Ishikawa (cell line): Measurements from ENCODE around the gene NRXN3.

Experiments used
- CEBPB ChIP-seq: IDR thresholded peaks from 2 replicates; pipeline ENCODE4 v1.6.1; 2012
- CREB1 ChIP-seq: IDR thresholded peaks from 2 replicates; pipeline ENCODE4 v1.6.1; 2012; ENCODE audit warnings: low read depth
- EGR1 ChIP-seq: IDR thresholded peaks from 2 replicates; pipeline ENCODE4 v1.6.1; 2012
- EP300 ChIP-seq: IDR thresholded peaks from 2 replicates; pipeline ENCODE4 v1.6.1; 2012; ENCODE audit warnings: borderline replicate concordance
- FOXM1 ChIP-seq: IDR thresholded peaks from 2 replicates; pipeline ENCODE4 v1.6.1; 2012; ENCODE audit warnings: low read depth, borderline replicate concordance
- NFIC ChIP-seq: IDR thresholded peaks from 2 replicates; pipeline ENCODE4 v1.6.1; 2012
- RAD21 ChIP-seq: IDR thresholded peaks from 2 replicates; pipeline ENCODE4 v1.6.1; 2012; ENCODE audit warnings: low read depth
- TAF1 ChIP-seq: IDR thresholded peaks from 2 replicates; pipeline ENCODE4 v1.6.1; 2012; ENCODE audit warnings: low read depth, mild to moderate bottlenecking
- TCF12 ChIP-seq: IDR thresholded peaks from 2 replicates; pipeline ENCODE4 v1.6.1; 2012; ENCODE audit warnings: low read depth
- TEAD4 ChIP-seq: IDR thresholded peaks from 2 replicates; pipeline ENCODE4 v1.6.1; 2012
- YY1 ChIP-seq: IDR thresholded peaks from 2 replicates; pipeline ENCODE4 v1.6.1; 2012; ENCODE audit warnings: low read depth
- ZBTB7A ChIP-seq: IDR thresholded peaks from 2 replicates; pipeline ENCODE4 v1.6.1; 2012; ENCODE audit warnings: low read depth
- TF ChIP-seq, protein P1 (sequence below): IDR thresholded peaks from 2 replicates; pipeline ENCODE4 v1.6.1; 2012
- TF ChIP-seq, protein P2 (sequence below): IDR thresholded peaks from 2 replicates; pipeline ENCODE4 v1.6.1; 2012
- TF ChIP-seq, protein P3 (sequence below): IDR thresholded peaks from 2 replicates; pipeline ENCODE4 v1.6.1; 2012; ENCODE audit warnings: low read depth, mild to moderate bottlenecking

Gene NRXN3

DNA sequence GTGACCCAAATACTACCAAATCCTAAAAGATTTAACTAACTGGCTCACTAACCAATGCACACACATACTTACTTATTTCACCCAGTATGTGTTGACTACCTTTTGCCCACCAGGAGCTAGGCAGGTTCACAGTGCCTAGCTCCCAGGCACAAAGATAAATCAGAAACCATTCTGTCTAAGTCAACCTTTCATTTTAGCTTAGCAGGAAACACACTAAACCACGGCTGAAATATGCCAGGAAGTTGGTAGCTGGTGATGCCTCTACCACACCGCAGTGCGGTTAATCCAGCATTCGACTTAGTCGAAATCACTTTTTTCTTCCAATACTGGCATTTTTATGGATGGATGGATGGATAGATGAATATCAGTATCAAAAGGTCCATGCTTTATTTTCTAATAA lies 1443.5 kb downstream of the NRXN3 start:
- TF ChIP-seq, protein P1, sequence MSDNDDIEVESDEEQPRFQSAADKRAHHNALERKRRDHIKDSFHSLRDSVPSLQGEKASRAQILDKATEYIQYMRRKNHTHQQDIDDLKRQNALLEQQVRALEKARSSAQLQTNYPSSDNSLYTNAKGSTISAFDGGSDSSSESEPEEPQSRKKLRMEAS = no peak
- TF ChIP-seq, protein P2, sequence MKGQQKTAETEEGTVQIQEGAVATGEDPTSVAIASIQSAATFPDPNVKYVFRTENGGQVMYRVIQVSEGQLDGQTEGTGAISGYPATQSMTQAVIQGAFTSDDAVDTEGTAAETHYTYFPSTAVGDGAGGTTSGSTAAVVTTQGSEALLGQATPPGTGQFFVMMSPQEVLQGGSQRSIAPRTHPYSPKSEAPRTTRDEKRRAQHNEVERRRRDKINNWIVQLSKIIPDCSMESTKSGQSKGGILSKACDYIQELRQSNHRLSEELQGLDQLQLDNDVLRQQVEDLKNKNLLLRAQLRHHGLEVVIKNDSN = no peak
- no peak for TF ChIP-seq CREB1
- TF ChIP-seq TAF1 = no peak
- no peak for TF ChIP-seq YY1
- TF ChIP-seq TCF12 = no peak
- no peak for TF ChIP-seq EP300
- TF ChIP-seq FOXM1 = no peak
- no peak for TF ChIP-seq TEAD4
- TF ChIP-seq, protein P3, sequence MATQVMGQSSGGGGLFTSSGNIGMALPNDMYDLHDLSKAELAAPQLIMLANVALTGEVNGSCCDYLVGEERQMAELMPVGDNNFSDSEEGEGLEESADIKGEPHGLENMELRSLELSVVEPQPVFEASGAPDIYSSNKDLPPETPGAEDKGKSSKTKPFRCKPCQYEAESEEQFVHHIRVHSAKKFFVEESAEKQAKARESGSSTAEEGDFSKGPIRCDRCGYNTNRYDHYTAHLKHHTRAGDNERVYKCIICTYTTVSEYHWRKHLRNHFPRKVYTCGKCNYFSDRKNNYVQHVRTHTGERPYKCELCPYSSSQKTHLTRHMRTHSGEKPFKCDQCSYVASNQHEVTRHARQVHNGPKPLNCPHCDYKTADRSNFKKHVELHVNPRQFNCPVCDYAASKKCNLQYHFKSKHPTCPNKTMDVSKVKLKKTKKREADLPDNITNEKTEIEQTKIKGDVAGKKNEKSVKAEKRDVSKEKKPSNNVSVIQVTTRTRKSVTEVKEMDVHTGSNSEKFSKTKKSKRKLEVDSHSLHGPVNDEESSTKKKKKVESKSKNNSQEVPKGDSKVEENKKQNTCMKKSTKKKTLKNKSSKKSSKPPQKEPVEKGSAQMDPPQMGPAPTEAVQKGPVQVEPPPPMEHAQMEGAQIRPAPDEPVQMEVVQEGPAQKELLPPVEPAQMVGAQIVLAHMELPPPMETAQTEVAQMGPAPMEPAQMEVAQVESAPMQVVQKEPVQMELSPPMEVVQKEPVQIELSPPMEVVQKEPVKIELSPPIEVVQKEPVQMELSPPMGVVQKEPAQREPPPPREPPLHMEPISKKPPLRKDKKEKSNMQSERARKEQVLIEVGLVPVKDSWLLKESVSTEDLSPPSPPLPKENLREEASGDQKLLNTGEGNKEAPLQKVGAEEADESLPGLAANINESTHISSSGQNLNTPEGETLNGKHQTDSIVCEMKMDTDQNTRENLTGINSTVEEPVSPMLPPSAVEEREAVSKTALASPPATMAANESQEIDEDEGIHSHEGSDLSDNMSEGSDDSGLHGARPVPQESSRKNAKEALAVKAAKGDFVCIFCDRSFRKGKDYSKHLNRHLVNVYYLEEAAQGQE = no peak

DNA sequence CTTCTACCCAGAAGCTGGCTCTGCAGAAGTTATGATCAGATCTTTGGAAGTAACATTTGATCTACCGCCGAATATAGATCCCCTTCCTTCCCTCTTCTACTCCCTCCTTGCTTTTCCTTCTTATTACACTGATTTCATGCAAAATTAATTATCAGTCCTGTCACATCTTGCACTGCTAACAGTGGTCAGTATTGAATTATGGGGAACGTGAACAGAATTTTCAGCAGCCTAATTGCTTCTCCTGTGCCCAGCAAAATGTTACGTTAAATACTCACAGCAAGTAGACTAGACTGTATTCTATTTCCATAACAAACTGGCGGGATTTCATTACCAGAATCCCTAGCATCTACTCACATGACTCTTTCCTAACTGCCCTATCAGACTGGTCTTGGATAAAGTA lies 1444.3 kb downstream of the NRXN3 start:
- TF ChIP-seq, protein P2 = no peak
- TF ChIP-seq ZBTB7A (no peak), TCF12 (no peak), EGR1 (no peak), FOXM1 (no peak), EP300 (no peak), CREB1 (no peak), YY1 (no peak), NFIC (no peak), RAD21 (no peak), TAF1 (no peak)
- TF ChIP-seq, protein P1 = no peak
- TF ChIP-seq, protein P3 = no peak

DNA sequence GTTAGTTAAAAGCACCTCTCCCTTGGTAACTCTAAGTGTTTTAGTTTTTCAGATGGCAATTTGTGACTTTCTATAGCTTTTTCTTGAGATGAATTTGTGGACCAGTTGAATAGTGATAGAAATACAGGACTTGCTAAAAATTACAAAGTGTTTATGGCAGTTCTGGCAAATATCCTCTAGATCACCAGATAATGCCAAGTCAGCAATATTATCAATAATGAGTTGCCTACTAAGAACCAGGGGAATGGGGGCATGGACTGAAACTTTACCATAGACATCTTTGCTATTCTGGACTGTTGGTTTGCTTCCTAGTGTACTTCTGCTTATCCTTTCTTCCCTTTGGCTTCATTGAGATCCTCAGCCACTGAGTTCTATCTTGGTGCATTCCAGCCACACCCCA lies 1456.9 kb downstream of the NRXN3 start:
- TF ChIP-seq TEAD4 (no peak), NFIC (no peak), YY1 (no peak), RAD21 (no peak), CEBPB (no peak), TCF12 (no peak), TAF1 (no peak), FOXM1 (no peak), EP300 (no peak), ZBTB7A (no peak), EGR1 (no peak), CREB1 (no peak)
- TF ChIP-seq, protein P3 = no peak
- TF ChIP-seq, protein P1 = no peak

DNA sequence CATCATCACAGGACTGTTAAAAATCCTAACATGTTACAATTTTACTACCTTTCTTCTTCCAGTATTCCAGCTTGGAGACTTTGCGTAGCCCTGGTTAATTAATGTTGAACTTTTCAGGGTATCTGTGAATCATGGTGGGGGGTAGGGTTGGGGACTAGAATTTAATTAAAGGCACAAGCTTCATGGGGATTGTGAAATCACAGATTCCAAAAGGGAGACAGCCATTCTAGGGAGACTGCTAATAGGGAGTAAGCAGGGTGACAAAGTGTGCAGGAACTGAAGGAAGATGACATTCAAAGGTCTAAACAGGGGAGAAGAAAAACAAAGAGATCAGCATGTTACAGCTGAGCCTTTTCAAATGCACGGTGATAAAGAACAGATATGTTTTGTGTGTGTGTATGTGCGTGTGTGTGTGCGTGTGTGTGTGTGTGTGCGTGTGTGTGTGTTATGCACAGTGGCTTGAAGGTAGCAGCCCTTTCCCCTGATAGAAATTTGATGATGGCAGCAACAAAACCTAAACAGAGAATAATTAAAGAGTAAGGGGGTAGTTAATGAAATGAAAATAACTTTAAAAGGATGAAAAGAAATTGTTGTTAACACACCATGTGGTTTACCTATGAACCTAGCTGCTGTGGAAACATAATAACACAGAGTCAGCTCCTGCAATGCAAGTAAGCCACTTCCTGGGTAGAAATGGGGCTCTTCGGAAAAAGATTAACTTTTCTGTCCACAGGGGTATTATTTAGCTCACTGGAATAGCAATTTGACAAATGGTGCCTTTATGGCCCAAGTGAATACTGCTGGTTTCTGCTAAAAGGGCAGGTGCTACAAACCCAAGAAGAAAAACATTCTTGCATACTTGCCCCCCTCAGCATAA lies 1459.5 kb downstream of the NRXN3 start:
- TF ChIP-seq, protein P2 = no peak
- TF ChIP-seq NFIC = no peak
- TF ChIP-seq FOXM1 = no peak
- TF ChIP-seq, protein P3 = no peak
- no peak for TF ChIP-seq CREB1
- TF ChIP-seq YY1 = no peak
- no peak for TF ChIP-seq CEBPB
- no peak for TF ChIP-seq EP300
- TF ChIP-seq TCF12 = no peak
- TF ChIP-seq, protein P1 = no peak
- no peak for TF ChIP-seq RAD21
- no peak for TF ChIP-seq TAF1
- no peak for TF ChIP-seq TEAD4
- no peak for TF ChIP-seq EGR1
- TF ChIP-seq ZBTB7A = no peak
